ENCODE data around the gene ADCY9.

The ADCY9 gene

DNA sequence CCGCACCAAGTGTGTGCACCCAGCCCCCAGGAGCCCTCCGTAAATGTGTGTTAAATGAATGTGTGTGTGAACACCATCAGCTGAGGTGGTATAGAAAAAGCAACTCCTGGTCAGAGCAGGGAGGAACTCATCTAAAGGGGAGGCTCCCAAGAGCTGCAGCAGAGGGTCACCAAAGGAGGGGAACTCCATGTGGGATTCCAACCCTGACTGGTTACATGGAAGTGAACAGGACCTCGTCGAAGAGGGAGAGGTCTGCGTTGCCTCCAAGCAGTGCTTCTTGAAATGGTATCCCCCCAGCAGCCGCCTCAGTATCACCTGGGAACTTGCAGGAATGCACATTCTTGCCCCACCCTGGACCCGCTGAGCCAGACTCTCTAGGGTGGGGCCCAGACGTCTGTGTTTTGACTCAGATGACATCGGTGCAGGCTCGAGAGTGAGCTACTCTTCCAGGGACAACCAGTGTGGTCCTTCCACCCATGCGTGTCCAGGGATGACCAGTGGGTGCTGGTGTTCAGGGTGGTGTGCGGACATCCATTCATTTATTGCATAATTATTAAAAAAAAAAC lies 30.8 kb downstream of the ADCY9 start:
- TF ChIP-seq, protein P1, sequence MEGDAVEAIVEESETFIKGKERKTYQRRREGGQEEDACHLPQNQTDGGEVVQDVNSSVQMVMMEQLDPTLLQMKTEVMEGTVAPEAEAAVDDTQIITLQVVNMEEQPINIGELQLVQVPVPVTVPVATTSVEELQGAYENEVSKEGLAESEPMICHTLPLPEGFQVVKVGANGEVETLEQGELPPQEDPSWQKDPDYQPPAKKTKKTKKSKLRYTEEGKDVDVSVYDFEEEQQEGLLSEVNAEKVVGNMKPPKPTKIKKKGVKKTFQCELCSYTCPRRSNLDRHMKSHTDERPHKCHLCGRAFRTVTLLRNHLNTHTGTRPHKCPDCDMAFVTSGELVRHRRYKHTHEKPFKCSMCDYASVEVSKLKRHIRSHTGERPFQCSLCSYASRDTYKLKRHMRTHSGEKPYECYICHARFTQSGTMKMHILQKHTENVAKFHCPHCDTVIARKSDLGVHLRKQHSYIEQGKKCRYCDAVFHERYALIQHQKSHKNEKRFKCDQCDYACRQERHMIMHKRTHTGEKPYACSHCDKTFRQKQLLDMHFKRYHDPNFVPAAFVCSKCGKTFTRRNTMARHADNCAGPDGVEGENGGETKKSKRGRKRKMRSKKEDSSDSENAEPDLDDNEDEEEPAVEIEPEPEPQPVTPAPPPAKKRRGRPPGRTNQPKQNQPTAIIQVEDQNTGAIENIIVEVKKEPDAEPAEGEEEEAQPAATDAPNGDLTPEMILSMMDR (IDR thresholded peaks at IDR 0.05; ENCODE audit: low read depth, low read length, missing control alignments): no peak
- Histone ChIP-seq H3K36me3 (replicated peaks) (no peaks in the 10 kb centered on the region), H3K4me3 (ENCODE audit: low read depth, low read length) (no peak overlapping the region), H3K27me3 (replicated peaks) (no peaks in the 10 kb centered on the region), H3K27ac (no peak overlapping the region)
- in situ Hi-C loops (cut with HindIII; ENCODE audit: low pct_ligation_motif_present, low sequenced_read_pairs): no loop called here
- no peak for DNase-seq

DNA sequence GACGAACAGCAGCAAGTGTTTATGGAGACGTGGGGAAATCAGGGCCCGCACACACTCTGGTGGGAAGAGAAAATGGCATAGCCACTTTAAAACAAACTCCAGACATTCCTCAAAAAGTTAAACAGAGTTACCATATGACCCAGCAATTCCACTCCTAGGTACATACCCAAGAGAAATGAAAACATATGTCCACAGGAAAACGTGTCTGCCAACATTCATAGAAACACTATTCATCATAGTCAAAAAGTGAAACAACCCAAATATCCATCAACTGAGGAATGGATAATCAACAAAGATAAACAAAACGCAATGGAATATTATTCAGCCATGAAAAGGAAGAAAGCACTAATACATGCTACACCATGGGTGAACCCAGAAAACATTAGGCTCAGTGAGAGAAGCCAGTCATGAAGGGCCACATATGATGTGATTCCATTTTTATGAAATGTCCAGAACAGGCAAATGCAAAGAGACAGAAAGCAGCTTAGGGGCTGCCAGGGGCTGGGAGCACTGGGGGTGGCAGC lies 32.8 kb downstream of the ADCY9 start:
- no peak for DNase-seq
- no peaks in the 10 kb centered on the region for H3K27me3 ChIP-seq (replicated peaks)
- H3K27ac ChIP-seq: no peak overlapping the region
- H3K36me3 ChIP-seq (replicated peaks): no peaks in the 10 kb centered on the region
- H3K4me3 ChIP-seq (ENCODE audit: low read depth, low read length): no peak overlapping the region
- TF ChIP-seq, protein P1 (IDR thresholded peaks at IDR 0.05; ENCODE audit: low read depth, low read length, missing control alignments): no peak
- in situ Hi-C loops (cut with HindIII; ENCODE audit: low pct_ligation_motif_present, low sequenced_read_pairs): no loop called here

DNA sequence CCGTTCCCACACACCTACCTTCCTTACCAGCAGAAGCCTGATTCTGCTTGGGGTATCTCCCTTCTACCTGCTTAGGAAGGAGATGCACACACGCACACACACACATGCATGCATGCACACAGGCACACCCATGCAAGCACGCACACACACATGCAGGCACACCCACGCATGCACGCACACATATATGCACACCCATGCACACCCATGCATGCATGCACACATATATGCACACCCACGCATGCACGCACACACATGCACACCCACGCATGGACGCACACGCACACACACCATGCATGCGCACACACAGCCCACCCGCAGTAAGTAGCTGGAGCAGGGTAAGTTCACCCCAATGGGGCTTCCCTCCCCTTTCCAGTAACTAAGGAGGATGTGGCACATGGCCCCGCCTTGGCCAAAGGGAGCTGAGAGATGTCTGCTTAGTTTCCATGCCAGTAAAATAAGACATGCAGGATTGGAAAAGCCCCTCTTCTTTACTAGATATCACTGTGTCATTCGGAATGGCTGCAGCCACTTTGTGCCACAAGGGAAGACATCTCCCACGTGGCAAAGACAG lies 33.7 kb downstream of the ADCY9 start:
- DNase-seq: no peak
- no peaks in the 10 kb centered on the region for H3K36me3 ChIP-seq (replicated peaks)
- TF ChIP-seq, protein P1 (IDR thresholded peaks at IDR 0.05; ENCODE audit: low read depth, low read length, missing control alignments): no peak
- H3K27me3 ChIP-seq (replicated peaks): no peaks in the 10 kb centered on the region
- no peak overlapping the region for H3K4me3 ChIP-seq (ENCODE audit: low read depth, low read length)
- in situ Hi-C loops (cut with HindIII; ENCODE audit: low pct_ligation_motif_present, low sequenced_read_pairs): no loop called here
- H3K27ac ChIP-seq: no peak overlapping the region

DNA sequence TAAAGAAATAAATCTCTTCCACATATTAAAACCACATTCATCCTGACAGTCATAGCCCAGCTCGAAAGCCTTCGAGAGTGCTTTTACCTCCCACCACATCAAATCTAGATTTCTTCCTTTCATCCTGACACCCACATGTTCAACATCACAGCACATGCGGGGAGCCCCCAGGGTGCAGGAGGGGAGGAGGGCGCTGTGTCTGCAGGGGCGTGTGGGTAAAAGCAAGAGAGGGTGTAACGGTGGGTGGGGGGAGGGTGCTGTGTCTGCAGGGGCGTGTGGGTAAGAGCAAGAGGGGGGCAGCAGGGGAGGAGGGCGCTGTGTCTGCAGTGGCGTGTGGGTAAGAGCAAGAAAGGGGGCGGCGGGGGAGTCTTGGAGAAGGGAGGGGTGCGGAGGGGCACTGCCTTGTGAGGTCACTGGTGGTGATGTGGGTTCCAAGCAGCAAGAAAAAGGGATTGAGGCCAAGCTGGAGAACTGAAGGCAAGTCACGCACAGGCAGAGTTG lies 34.7 kb downstream of the ADCY9 start:
- H3K36me3 ChIP-seq (replicated peaks): no peaks in the 10 kb centered on the region
- DNase-seq: peak; percentile 19
- peak overlapping the region; percentile 15 for H3K4me3 ChIP-seq (ENCODE audit: low read depth, low read length)
- in situ Hi-C loops (cut with HindIII; ENCODE audit: low pct_ligation_motif_present, low sequenced_read_pairs): no loop called here
- no peak overlapping the region for H3K27ac ChIP-seq
- H3K27me3 ChIP-seq (replicated peaks): no peaks in the 10 kb centered on the region
- TF ChIP-seq, protein P1 (IDR thresholded peaks at IDR 0.05; ENCODE audit: low read depth, low read length, missing control alignments): no peak

DNA sequence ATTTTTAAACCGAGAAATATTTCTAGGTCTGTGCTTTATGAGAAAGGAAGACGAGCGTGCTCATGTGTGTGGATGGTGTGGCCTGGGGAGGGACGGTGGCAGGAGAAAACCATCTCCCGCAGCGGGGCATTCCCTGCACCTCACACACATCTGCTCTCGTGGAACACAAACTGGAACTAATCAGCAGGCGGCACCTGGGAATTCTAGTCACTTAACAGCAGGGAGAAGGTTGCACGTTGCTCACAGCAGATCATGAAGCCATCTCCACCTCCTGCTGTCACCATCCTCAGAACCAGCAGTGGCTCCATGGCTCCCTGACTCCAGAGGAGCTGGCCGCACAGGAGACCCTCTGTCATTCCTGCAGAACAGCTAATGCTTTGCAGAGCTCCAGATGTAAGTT lies 35.2 kb downstream of the ADCY9 start:
- H3K27ac ChIP-seq: no peak overlapping the region
- TF ChIP-seq, protein P1 (IDR thresholded peaks at IDR 0.05; ENCODE audit: low read depth, low read length, missing control alignments): no peak
- DNase-seq: no peak
- H3K27me3 ChIP-seq (replicated peaks): no peaks in the 10 kb centered on the region
- no peak overlapping the region for H3K4me3 ChIP-seq (ENCODE audit: low read depth, low read length)
- H3K36me3 ChIP-seq (replicated peaks): no peaks in the 10 kb centered on the region
- in situ Hi-C loops (cut with HindIII; ENCODE audit: low pct_ligation_motif_present, low sequenced_read_pairs): no loop called here

Measured in brain microvascular endothelial cell (primary cell).